NCI-H524 treated with DMSO at 0.1 percent for 48 hours (cell line): ENCODE results near the gene KCNG4.

Experiments used
- DNase-seq: peaks from one replicate; lab custom pipeline; 2025; lab: John Stamatoyannopoulos, UW

The KCNG4 gene

DNA sequence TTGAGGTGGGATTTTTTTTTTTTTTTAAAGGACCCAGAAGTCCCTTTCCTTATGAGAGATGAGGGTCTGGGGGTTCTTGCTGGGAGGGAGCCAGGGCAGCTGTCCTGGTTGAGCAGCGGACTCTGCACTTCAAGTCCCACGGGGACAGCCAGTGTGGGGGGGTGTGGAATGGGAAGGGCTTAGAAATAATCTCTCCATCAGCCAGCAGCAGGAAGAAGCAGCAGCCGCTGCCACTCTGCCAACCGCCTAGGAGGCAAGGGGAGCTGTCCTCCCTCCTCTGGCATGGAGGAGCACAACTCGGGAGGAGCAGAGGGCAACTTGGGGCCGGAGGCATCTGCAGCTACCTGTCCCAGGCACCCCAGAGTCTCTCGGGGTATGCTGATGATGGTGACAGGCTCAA lies at the start of gene KCNG4:
Gene KCNG4, minus strand, starts transcription at position 104 of the 400 bp plus-strand sequence. CDS start 2,527 bp downstream, outside the sequence.
- DNase-seq = peak; percentile 72

DNA sequence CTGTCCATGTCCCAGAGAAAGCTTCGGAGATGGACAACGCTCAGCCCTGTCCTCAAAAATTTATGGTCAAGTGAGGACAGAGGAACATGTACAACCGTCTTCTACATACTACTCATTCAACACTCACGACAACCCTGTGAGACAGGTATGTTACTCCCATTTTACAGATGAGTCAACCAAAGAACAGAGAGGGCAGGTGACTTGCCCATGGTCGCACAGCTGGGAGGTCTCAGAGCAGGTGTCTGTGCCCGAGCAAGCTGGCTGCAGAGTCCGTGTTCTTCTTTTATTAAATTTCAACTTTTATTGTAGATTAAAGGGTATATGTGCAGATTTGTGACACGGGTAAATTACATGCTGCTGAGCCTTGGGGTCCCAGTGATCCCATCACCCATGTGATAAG lies 49.1 kb upstream of the KCNG4 start:
- no peak for DNase-seq

DNA sequence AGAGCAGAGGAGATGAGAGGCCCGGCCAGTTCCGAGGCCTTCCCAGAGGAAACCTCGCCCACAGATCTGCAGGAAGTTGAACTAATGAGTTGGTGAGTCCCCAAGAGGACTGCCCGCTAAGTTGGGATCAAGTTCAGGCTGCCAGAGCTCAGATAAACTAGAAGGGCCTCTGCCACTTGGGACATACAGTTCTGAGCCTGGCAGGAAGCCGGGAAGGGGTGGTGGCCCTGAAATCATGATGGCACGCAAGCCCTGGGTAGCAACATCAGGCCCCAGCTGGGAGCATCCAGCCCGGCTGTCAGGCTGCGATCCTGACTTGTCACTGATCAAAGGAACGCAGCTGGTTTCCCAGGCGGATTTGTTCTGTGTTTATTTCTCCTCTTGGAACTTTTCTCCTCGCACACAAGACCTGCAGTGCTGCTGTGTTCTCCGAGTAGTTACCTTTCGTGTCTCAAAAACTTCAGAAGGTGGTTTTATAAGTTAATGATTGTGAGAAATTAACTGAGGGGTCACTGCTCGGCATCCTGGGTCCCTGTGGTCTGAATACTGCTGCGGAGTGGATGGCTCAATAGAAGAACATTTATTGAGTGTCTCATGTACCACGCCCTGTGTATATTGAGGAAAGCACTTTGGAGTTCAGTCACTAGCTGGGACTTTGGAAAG lies 46.9 kb upstream of the KCNG4 start:
- no peak for DNase-seq

- DNase-seq = no peak
Measured at GRCh38 chr16:84284154-84284722, 44.4 kb upstream of the KCNG4 start.

DNA sequence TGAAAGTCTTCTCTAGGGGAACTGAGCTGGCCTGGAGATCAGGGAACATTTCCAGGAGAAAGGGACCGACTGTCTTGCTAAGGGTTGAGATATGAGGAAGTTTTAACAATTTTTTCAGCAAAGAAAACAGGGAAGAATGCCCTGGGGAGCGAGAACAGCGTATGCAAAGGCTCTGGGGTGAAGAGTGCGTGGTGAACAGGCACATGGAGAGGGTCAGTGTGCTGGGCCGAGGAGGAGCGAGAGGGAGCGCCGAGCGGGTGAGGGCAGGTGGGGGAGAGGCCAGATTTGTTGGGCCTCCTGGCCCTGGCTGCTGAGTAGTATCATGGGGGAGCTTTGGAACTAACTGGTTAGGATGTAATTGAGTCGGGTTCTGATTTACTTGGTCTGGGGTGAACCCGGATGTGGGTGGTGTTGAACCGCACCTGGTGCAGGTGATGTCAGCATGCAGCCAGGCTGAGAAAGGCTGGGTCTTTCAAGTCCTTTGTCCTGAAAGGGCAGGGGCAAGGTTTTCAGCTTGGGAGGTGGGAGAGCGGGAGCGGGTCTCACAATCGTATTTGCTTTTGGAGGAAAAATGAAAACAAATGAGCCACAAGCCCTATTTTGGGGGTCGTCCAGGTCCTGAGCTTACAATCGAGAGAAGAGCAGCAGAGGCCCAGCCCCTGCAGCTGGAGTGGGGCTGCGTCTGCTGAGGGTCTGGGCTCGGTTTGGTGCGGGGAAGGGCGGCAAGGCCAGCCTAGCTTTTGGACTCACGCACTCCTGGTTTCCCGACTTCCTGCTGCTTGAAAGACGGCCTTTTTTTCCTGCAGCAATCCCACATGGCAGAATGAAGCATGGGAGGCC lies 43.7 kb upstream of the KCNG4 start:
- DNase-seq = no peak

- DNase-seq = no peak
Measured at GRCh38 chr16:84282533-84282932, 42.7 kb upstream of the KCNG4 start.

GRCh38 chr16:84281074-84281473 lies 41.3 kb upstream of the KCNG4 start:
- DNase-seq = no peak

DNA sequence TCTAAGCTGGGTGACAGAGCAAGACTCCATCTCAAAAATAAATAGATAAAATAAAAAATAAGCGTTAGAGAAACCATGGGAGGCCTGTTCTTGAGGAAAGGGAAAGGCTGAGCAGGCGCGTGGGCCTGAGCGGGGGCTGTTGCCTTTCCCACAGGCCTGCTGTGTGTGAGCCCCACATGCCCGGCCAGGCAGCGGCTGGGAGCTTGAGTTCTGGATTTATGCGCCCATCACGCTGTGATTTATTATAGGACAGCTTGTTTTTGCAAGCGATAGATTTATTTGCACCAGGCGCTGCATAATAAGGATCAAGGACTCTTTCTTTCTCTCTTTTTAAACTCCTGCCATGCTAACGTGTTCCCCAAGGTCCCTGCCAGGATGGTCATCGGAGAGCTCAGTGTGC lies 40.1 kb upstream of the KCNG4 start:
- DNase-seq = no peak

- DNase-seq = peak; percentile 72
Measured at GRCh38 chr16:84278968-84279367, 39.2 kb upstream of the KCNG4 start.

DNA sequence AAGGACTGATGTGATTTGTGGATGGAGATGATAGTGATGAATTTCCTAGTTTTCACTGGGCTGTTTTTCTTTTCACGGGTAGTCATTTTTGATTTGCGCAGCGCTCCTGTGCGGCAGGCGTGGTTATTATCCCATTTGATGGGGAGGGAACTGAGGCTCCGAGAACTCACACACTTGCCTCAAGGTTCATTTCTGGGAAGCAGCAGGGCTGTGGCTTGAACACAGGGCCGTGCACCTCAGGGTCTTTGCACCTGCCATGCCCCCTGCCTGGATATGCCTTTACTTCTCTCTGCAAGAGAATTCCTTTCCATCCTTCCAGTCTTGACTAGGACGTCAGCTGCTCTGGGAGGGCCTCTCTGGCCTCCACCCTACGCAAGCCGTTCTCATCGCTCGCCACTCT lies 38.5 kb upstream of the KCNG4 start:
- no peak for DNase-seq

DNA sequence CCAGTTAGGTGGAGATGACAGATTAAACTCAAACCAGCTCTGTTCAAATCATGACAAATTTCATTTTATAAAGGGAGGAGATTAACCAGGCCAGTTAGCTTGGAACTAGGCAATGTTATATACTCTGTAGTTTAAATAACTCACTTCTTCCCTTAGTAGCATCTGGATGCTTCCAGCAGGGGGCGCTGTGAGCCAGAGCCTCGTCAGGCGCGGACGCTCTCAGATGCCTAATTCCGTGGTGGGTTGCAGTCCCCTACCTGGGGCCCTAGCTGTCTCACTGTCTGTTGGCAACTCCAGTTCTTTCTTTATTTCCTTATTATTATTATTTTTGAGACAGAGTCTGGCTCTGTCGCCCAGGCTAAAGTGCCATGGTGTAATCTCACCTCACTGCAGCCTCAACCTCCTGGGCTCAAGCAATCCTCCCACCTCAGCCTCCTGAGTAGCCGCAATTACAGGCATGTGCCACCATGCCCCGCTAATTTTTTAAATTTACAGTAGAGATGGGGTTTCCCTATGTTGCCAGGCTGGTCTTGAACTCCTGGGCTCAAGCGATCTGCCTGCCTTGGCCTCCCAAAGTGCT lies 37.5 kb upstream of the KCNG4 start:
- no peak for DNase-seq

DNA sequence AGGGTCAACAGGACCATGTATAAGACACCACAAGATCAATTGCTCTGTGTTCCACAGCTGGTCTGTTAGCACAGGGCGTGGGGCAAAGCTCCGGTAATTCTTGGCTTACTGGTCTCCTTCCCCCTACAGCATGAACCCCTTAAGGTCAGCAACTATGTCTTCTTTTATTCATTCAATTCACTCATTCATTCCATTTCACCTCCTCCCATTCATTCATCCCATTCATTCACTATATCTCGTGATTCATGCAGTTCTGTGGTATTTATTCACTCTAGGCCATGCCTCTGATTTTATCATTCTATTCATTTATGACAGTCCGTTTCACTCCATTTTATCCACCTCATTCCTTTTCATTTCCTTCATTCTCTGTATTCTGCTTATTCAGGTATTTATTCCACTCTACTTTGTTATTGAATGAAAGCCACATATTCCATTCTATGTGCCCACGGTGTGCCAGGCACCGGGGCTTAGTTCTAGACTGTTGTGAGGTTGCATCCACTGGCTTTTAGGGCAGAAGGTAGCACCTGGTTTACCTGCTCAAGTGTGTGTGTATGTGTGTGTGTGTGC lies 35.9 kb upstream of the KCNG4 start:
- no peak for DNase-seq

GRCh38 chr16:84274515-84274914 lies 34.7 kb upstream of the KCNG4 start:
- no peak for DNase-seq

GRCh38 chr16:84272740-84273320 lies 33.0 kb upstream of the KCNG4 start:
- DNase-seq = no peak

DNA sequence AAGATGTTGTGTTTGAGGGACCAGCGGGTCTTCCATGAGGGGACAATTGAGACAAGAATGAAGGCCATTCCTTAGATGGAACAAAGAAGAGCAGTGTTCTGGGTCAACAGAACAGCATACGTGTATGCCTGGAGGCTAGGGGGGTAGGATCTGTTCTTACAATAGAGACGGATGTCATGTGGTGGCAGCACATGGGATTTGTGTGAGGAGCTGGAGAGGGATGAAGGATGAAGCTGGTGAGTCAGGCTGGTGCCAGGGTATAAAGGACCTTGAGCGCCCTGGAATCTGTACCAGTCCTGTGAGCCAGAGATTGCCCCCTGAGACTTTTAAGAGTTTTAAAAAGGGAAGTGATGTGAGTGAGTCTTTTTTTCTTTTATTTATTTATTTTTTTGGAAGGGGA lies 32.1 kb upstream of the KCNG4 start:
- DNase-seq = peak; percentile 69

- no peak for DNase-seq
Measured at GRCh38 chr16:84271037-84271436, 31.2 kb upstream of the KCNG4 start.

DNA sequence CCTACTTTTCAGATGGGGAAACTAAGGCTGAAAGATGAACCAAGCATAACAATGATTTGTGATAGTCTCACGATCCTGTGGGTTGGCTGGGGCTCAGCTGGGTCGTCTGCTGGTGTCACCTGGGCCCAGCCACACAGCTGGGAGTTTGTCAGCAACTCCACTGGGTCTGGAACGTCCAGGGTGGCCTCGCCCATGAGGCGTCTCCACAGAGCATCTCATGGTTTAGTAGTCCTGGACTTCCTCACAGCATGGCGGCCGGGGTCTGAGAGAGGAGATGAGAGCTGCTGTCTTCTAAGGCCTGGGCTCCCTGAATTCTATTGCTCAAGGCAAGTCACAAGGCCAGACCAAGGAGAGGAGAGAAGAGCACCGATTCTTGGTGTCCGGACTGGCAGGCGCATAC lies 30.7 kb upstream of the KCNG4 start:
- DNase-seq = no peak

- peak; percentile 36 for DNase-seq
Measured at GRCh38 chr16:84270071-84270470, 30.3 kb upstream of the KCNG4 start.

DNA sequence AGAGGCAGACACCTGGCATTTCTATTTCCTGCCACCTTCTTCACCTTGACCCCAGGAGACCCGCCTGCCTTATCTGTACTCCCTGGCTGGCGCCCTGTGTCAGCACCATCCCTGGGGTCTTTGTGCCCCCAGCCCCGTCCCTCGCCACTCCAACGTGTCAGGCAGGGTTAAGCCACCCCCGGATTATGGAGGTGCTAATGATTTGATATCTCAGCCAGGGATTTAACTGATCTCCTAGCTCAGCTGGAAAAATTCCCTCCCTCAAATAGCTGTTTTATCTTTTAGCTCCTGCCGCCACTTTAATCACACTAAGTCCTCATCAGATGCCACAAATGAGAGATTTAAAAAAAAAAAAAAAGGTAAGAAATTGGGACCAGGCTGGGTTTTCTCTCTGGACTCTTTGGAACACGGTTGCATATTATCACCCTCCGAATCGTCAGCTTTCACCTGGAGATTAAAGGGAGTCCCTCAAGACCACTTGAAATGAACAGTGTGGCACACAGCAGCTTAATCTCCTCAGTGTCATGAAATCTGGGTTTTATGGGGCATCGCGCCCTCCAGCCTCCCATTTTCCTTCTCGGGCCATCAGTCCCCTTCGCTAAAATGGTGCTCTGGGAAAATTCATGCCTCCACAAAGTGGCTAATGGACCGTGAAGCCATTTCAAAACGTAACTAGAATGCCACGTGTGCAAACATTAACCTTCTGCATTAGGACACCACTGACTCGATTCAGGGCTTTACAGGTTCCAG lies 28.7 kb upstream of the KCNG4 start:
- DNase-seq = peak; percentile 79

DNA sequence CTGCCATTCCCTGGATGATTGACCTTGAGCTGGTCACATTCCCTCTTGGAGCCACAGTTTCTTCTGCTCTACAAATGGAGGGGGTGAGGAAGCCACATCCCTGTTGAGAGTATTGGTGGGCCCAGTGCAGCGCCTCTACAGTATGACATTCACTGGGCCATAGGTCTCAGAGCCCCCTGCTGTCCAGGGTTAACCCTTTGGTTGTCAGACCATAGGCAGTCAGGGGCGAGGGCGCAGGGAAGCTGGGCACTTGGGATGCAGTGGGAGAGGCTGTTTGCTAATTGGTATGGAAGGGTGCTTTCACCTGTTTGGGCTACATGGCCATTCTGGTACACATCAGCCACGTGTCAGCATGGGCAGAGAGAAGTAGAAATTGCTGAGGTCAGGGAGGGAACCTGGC lies 27.6 kb upstream of the KCNG4 start:
- no peak for DNase-seq

GRCh38 chr16:84266451-84266850 lies 26.6 kb upstream of the KCNG4 start:
- DNase-seq = peak; percentile 91
